ENCODE results near the gene MYOCOS.

DNA sequence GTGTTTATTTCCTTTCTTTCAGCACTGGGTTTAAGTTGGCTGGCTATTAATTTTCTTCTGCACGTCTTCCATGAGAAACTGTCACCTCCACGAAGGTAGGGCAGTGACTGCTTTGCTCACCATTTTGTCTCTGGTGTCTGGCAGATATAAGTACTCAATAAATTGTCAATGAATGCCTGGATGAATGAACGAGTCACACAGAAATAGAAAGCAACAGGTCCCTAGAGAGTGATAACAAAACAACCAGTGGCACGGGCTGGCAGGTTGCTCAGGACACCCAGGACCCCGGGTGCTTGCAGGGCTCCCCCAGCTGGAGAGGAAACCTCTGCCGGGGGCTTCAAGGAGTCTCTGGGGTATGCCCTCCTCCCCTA, 33.7 kb downstream of the MYOCOS start:
- TF ChIP-seq, protein P1, sequence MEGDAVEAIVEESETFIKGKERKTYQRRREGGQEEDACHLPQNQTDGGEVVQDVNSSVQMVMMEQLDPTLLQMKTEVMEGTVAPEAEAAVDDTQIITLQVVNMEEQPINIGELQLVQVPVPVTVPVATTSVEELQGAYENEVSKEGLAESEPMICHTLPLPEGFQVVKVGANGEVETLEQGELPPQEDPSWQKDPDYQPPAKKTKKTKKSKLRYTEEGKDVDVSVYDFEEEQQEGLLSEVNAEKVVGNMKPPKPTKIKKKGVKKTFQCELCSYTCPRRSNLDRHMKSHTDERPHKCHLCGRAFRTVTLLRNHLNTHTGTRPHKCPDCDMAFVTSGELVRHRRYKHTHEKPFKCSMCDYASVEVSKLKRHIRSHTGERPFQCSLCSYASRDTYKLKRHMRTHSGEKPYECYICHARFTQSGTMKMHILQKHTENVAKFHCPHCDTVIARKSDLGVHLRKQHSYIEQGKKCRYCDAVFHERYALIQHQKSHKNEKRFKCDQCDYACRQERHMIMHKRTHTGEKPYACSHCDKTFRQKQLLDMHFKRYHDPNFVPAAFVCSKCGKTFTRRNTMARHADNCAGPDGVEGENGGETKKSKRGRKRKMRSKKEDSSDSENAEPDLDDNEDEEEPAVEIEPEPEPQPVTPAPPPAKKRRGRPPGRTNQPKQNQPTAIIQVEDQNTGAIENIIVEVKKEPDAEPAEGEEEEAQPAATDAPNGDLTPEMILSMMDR (IDR thresholded peaks at IDR 0.05), result peak in 1 of 6 experiments; percentile 2
- no peak for TF ChIP-seq POLR2AphosphoS5 (IDR thresholded peaks at IDR 0.05)

All from upper lobe of left lung (tissue), 4 donors.